GM23338 (cell line): Measurements from ENCODE around the gene KRT7. TPM values are rescaled to one million over a fixed set of nuclear protein-coding genes. Genes with fewer than 3 reads are reported as not detected.
A peak's percentile ranks its signal among the peaks of the same experiment; 100 is the strongest.

Source experiments
- ATAC-seq: fragments of 200-7000 bp; cut with Tn5 transposase; 3 replicates; pipeline ENCODE4 v1.9.1; 2020
- DNase-seq: peaks from one replicate; pipeline ENCODE4 v3.0.0-alpha.2; 2015; ENCODE audit warnings: low spot score
- H2AFZ ChIP-seq: fragments of 200-600 bp; sonication (generic); 2 replicates; pipeline ENCODE4 v1.8.0; 2016; ENCODE audit warnings: antibody characterized with exemption, mild to moderate bottlenecking, moderate library complexity
- H3F3A ChIP-seq: fragments of 200-600 bp; sonication (generic); replicated peaks from 2 replicates; pipeline ENCODE4 v1.8.0; 2017; ENCODE audit warnings: antibody characterized with exemption, mixed run types, low read depth
- H3K27ac ChIP-seq: fragments of 200-600 bp; sonication (generic); 2 replicates; pipeline ENCODE4 v1.6.1; 2016; ENCODE audit warnings: low read depth
- H3K27me3 ChIP-seq: fragments of 200-600 bp; sonication (generic); 2 replicates; pipeline ENCODE4 v1.8.0; 2016; ENCODE audit warnings: mild to moderate bottlenecking, mixed run types, moderate library complexity; ENCODE audit not compliant: insufficient read depth
- H3K36me3 ChIP-seq: fragments of 200-600 bp; sonication (generic); 2 replicates; pipeline ENCODE4 v1.8.0; 2016; ENCODE audit warnings: mild to moderate bottlenecking; ENCODE audit not compliant: insufficient read depth
- H3K4me1 ChIP-seq: fragments of 200-600 bp; sonication (generic); 2 replicates; pipeline ENCODE4 v1.8.0; 2016; ENCODE audit warnings: mild to moderate bottlenecking, moderate library complexity; ENCODE audit not compliant: insufficient read depth
- H3K4me2 ChIP-seq: fragments of 200-600 bp; sonication (generic); 2 replicates; pipeline ENCODE4 v1.7.1; 2017; ENCODE audit warnings: mixed run types
- H3K4me3 ChIP-seq: fragments of 200-600 bp; sonication (generic); 2 replicates; pipeline ENCODE4 v1.6.1; 2016; ENCODE audit warnings: mixed run types
- H3K79me2 ChIP-seq: fragments of 200-600 bp; sonication (generic); replicated peaks from 2 replicates; pipeline ENCODE4 v1.8.0; 2017; ENCODE audit warnings: mild to moderate bottlenecking; ENCODE audit not compliant: insufficient read depth
- H3K9me2 ChIP-seq: fragments of 200-600 bp; sonication (generic); 2 replicates; pipeline ENCODE4 v1.8.0; 2017; ENCODE audit not compliant: insufficient read depth
- H4K20me1 ChIP-seq: fragments of 200-600 bp; sonication (generic); replicated peaks from 2 replicates; pipeline ENCODE4 v1.8.0; 2017; ENCODE audit warnings: mild to moderate bottlenecking; ENCODE audit not compliant: insufficient read depth
- H3K27ac Mint-ChIP-seq: 2 replicates; pipeline ENCODE4 v1.8.0; 2020; ENCODE audit warnings: inconsistent platforms, mild to moderate bottlenecking, moderate library complexity, mixed read lengths
- H3K27me3 Mint-ChIP-seq: 3 replicates; pipeline ENCODE4 v1.8.0; 2022; ENCODE audit warnings: low read depth, mild to moderate bottlenecking, moderate library complexity, mixed read lengths, inconsistent platforms; ENCODE audit not compliant: insufficient read depth, poor library complexity
- H3K36me3 Mint-ChIP-seq: 3 replicates; pipeline ENCODE4 v1.8.0; 2021; ENCODE audit warnings: low read depth, mild to moderate bottlenecking, inconsistent platforms, moderate library complexity, mixed read lengths
- H3K4me1 Mint-ChIP-seq: 3 replicates; pipeline ENCODE4 v1.8.0; 2020; ENCODE audit warnings: mild to moderate bottlenecking, inconsistent platforms, mixed read lengths
- H3K4me3 Mint-ChIP-seq: 3 replicates; pipeline ENCODE4 v1.8.0; 2021; ENCODE audit warnings: moderate library complexity, mild to moderate bottlenecking, inconsistent platforms, mixed read lengths
- H3K9me3 Mint-ChIP-seq: 3 replicates; pipeline ENCODE4 v1.8.0; 2020; ENCODE audit warnings: moderate library complexity, mild to moderate bottlenecking, inconsistent platforms, mixed read lengths
- CREB1 ChIP-seq: fragments of 250-450 bp; sonication (Bioruptor Pico); IDR thresholded peaks from 2 replicates; pipeline ENCODE4 v1.5.0; 2020; ENCODE audit warnings: low read depth, mild to moderate bottlenecking, moderate library complexity
- EZH2 ChIP-seq: fragments of 200-600 bp; sonication (generic); IDR thresholded peaks from one replicate; pipeline ENCODE4 v1.8.0; 2017; ENCODE audit warnings: antibody characterized with exemption, mild to moderate bottlenecking, low read depth; ENCODE audit not compliant: unreplicated experiment
- EZH2phosphoT487 ChIP-seq: fragments of 200-600 bp; sonication (generic); IDR thresholded peaks from one replicate; pipeline ENCODE4 v1.8.1; 2018; ENCODE audit warnings: antibody characterized with exemption; ENCODE audit not compliant: unreplicated experiment
- JUNB ChIP-seq: IDR thresholded peaks from one replicate; pipeline ENCODE4 v1.6.1; 2016; ENCODE audit warnings: antibody characterized with exemption; ENCODE audit not compliant: unreplicated experiment
- NANOG ChIP-seq: IDR thresholded peaks from 2 replicates; pipeline ENCODE4 v1.6.1; 2016; ENCODE audit warnings: antibody characterized with exemption, borderline replicate concordance
- POLR2AphosphoS5 ChIP-seq: IDR thresholded peaks from 2 replicates; pipeline ENCODE4 v1.6.1; 2016; ENCODE audit warnings: antibody characterized with exemption, low read depth
- REST ChIP-seq: IDR thresholded peaks from one replicate; pipeline ENCODE4 v1.6.1; 2018; ENCODE audit warnings: antibody characterized with exemption; ENCODE audit not compliant: unreplicated experiment
- ZNF114 ChIP-seq: fragments of 250-450 bp; sonication (Bioruptor Pico); IDR thresholded peaks from 2 replicates; pipeline ENCODE4 v1.5.0; 2020; ENCODE audit warnings: mild to moderate bottlenecking, moderate library complexity
- ZNF331 ChIP-seq: fragments of 250-450 bp; sonication (Bioruptor Pico); IDR thresholded peaks from 2 replicates; pipeline ENCODE4 v1.5.0; 2020; ENCODE audit warnings: low read depth, mild to moderate bottlenecking, moderate library complexity
- polyA plus RNA-seq: library from polyadenylated mRNA; unstranded; fragments of >200 nt; fragmentation: Nextera tagmentation; extraction: Ambion mirVana; gene quantifications from 2 replicates; pipeline ENCODE4 v1.2.1, GENCODE V29; 2016
- total RNA-seq: library from RNA; depleted of rRNA; stranded (reverse); fragments of >200 nt; shearing (Covaris generic); gene quantifications from 2 replicates; pipeline ENCODE4 v1.2.3, GENCODE V29; 2014
- TF ChIP-seq, protein P1 (sequence below), 2 experiments: fragments of 200-600 bp in 1 of 2; sonication (generic) in 1 of 2; conservative IDR thresholded peaks; 2 replicates each; pipeline versions ENCODE4 v1.5.1 to v1.6.1; 2016 to 2017; ENCODE audit warnings: antibody characterized with exemption in 2 of 2, low read depth in 2 of 2, mild to moderate bottlenecking in 2 of 2, moderate library complexity in 1 of 2

Gene KRT7
- total and polyA plus RNA-seq, 2 experiments from 2014 or later = 6.5 to 9.4 TPM

GRCh38 chr12:52193532-52193931 is 39.5 kb upstream of the KRT7 start:
- Histone ChIP-seq H4K20me1 (no peaks in the 10 kb centered on the region), H3K27me3 (no peaks in the 10 kb centered on the region), H3K9me2 (no peaks in the 10 kb centered on the region), H3K4me1 (no peaks in the 10 kb centered on the region), H3K4me3 (no peak overlapping the region), H3K4me2 (no peak overlapping the region), H3F3A (no peaks in the 10 kb centered on the region), H3K27ac (no peak overlapping the region), H2AFZ (no peak overlapping the region), H3K36me3 (no peaks in the 10 kb centered on the region), H3K79me2 (no peaks in the 10 kb centered on the region)
- no peaks in the 10 kb centered on the region for H3K9me3 Mint-ChIP-seq
- no peak overlapping the region for H3K4me3 Mint-ChIP-seq
- ATAC-seq = no peak
- peaks cover 4% of the 10 kb centered on the region for H3K27me3 Mint-ChIP-seq
- DNase-seq = no peak
- peaks cover 11% of the 10 kb centered on the region for H3K4me1 Mint-ChIP-seq
- H3K27ac Mint-ChIP-seq = no peak overlapping the region
- TF ChIP-seq POLR2AphosphoS5 (no peak), ZNF331 (CRISPR knock-in tag) (no peak), JUNB (no peak)
- no peaks in the 10 kb centered on the region for H3K36me3 Mint-ChIP-seq

- Mint-ChIP-seq H3K4me3 (no peak overlapping the region), H3K27ac (no peak overlapping the region)
- TF ChIP-seq REST (no peak), ZNF114 (CRISPR knock-in tag) (no peak), NANOG (no peak), JUNB (no peak)
Measured at GRCh38 chr12:52193991-52194390, 39.1 kb upstream of the KRT7 start.

DNA sequence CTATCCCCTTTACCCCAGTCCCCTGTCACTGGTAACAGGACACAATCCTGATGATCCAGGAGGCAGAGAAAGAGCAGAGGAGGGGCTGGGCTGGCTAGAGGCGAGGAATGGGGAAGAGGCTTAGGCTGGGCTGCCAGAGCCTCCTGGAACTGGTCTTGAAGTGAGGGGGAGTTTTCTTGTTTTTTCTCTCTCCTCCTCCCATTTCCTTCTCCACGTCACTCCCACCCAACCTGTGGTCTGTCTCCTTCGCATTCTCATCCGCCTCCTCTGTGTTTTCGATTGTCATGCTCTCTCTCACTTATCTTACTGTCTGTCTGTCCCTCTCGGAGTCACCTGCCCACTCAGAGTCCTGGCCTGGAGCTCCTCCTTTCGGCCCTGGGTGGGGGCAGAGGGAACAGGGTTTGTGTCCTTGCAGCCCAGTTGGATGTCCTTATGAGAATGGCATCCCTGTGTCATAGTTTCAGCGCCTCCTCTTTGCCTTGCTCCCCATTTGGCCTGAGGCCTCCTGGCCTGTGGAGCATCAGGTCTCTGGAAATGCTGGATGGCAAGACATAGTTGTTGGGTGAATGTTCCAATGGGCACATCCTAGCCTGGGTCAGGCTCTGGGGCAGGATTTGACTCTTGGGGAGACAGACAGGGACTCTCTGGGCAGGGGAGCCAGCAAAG is 37.8 kb upstream of the KRT7 start:
- H2AFZ ChIP-seq = no peak overlapping the region
- H3K36me3 ChIP-seq = no peaks in the 10 kb centered on the region
- H3K4me1 Mint-ChIP-seq = peaks cover 11% of the 10 kb centered on the region
- H3F3A ChIP-seq = no peaks in the 10 kb centered on the region
- no peaks in the 10 kb centered on the region for H3K9me3 Mint-ChIP-seq
- H3K79me2 ChIP-seq = no peaks in the 10 kb centered on the region
- H4K20me1 ChIP-seq = no peaks in the 10 kb centered on the region
- DNase-seq (no peak), ATAC-seq (peak; percentile 14; the same call in 2 of the 3 replicates)
- no peak overlapping the region for H3K4me3 Mint-ChIP-seq
- H3K27me3 Mint-ChIP-seq = peaks cover 5% of the 10 kb centered on the region
- H3K36me3 Mint-ChIP-seq = no peaks in the 10 kb centered on the region
- no peaks in the 10 kb centered on the region for H3K9me2 ChIP-seq
- no peak overlapping the region for H3K27ac ChIP-seq
- H3K4me1 ChIP-seq = no peaks in the 10 kb centered on the region
- no peak overlapping the region for H3K27ac Mint-ChIP-seq
- H3K4me2 ChIP-seq = no peak overlapping the region
- no peaks in the 10 kb centered on the region for H3K27me3 ChIP-seq
- no peak overlapping the region for H3K4me3 ChIP-seq
- TF ChIP-seq CREB1 (CRISPR knock-in tag) (no peak), JUNB (no peak), EZH2 (no peak), ZNF331 (CRISPR knock-in tag) (no peak), REST (no peak), POLR2AphosphoS5 (no peak), EZH2phosphoT487 (no peak)
- TF ChIP-seq, protein P1, sequence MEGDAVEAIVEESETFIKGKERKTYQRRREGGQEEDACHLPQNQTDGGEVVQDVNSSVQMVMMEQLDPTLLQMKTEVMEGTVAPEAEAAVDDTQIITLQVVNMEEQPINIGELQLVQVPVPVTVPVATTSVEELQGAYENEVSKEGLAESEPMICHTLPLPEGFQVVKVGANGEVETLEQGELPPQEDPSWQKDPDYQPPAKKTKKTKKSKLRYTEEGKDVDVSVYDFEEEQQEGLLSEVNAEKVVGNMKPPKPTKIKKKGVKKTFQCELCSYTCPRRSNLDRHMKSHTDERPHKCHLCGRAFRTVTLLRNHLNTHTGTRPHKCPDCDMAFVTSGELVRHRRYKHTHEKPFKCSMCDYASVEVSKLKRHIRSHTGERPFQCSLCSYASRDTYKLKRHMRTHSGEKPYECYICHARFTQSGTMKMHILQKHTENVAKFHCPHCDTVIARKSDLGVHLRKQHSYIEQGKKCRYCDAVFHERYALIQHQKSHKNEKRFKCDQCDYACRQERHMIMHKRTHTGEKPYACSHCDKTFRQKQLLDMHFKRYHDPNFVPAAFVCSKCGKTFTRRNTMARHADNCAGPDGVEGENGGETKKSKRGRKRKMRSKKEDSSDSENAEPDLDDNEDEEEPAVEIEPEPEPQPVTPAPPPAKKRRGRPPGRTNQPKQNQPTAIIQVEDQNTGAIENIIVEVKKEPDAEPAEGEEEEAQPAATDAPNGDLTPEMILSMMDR (conservative IDR thresholded peaks at IDR 0.05; ENCODE audit: low read depth in 2 of 2) = no peak

More at GRCh38 chr12:52193991-52194390, 39.1 kb upstream of the KRT7 start:
- DNase-seq = no peak
- ATAC-seq = peak; percentile 10; the same call in 1 of the 3 replicates
- H3K4me3 ChIP-seq = no peak overlapping the region
- no peaks in the 10 kb centered on the region for H3K9me3 Mint-ChIP-seq
- H3F3A ChIP-seq = no peaks in the 10 kb centered on the region
- no peak overlapping the region for H3K4me2 ChIP-seq
- H3K27ac ChIP-seq = no peak overlapping the region
- no peaks in the 10 kb centered on the region for H3K27me3 ChIP-seq
- no peaks in the 10 kb centered on the region for H3K79me2 ChIP-seq
- H3K9me2 ChIP-seq = no peaks in the 10 kb centered on the region
- no peaks in the 10 kb centered on the region for H4K20me1 ChIP-seq
- no peaks in the 10 kb centered on the region for H3K36me3 ChIP-seq
- H3K4me1 Mint-ChIP-seq = peaks cover 11% of the 10 kb centered on the region
- H3K27me3 Mint-ChIP-seq = peaks cover 4% of the 10 kb centered on the region
- no peak overlapping the region for H2AFZ ChIP-seq
- H3K4me1 ChIP-seq = no peaks in the 10 kb centered on the region
- H3K36me3 Mint-ChIP-seq = no peaks in the 10 kb centered on the region
